Measurements from ENCODE around the gene TIGAR. TPM values are rescaled to one million over a fixed set of nuclear protein-coding genes. Genes with fewer than 3 reads are reported as not detected.

Gene TIGAR
- total RNA-seq, 1 donor, result 9.8 TPM

- peaks cover 80% of the 10 kb centered on the region for H3K4me1 ChIP-seq (ENCODE audit: insufficient read depth, low read length)
Measured at GRCh38 chr12:4289231-4289878, 31.7 kb upstream of the TIGAR start.

GRCh38 chr12:4289998-4290790 is 30.8 kb upstream of the TIGAR start:
- H3K4me3 ChIP-seq (ENCODE audit: low read length), result no peak overlapping the region
- no peaks in the 10 kb centered on the region for H3K27me3 ChIP-seq (ENCODE audit: insufficient read depth, low read length)
- no peaks in the 10 kb centered on the region for H3K9me3 ChIP-seq (ENCODE audit: low read depth, low read length)
- H3K4me1 ChIP-seq (ENCODE audit: insufficient read depth, low read length), result peaks cover 78% of the 10 kb centered on the region

More at GRCh38 chr12:4289231-4289878, 31.7 kb upstream of the TIGAR start:
- Histone ChIP-seq H3K27me3 (ENCODE audit: insufficient read depth, low read length) (no peaks in the 10 kb centered on the region), H3K9me3 (ENCODE audit: low read depth, low read length) (no peaks in the 10 kb centered on the region), H3K4me3 (ENCODE audit: low read length) (peak overlapping the region; percentile 33)

GRCh38 chr12:4292341-4293073 is 28.5 kb upstream of the TIGAR start:
- Histone ChIP-seq H3K9me3 (ENCODE audit: low read depth, low read length) (no peaks in the 10 kb centered on the region), H3K4me3 (ENCODE audit: low read length) (no peak overlapping the region), H3K27me3 (ENCODE audit: insufficient read depth, low read length) (no peaks in the 10 kb centered on the region), H3K4me1 (ENCODE audit: insufficient read depth, low read length) (peaks cover 54% of the 10 kb centered on the region)

DNA sequence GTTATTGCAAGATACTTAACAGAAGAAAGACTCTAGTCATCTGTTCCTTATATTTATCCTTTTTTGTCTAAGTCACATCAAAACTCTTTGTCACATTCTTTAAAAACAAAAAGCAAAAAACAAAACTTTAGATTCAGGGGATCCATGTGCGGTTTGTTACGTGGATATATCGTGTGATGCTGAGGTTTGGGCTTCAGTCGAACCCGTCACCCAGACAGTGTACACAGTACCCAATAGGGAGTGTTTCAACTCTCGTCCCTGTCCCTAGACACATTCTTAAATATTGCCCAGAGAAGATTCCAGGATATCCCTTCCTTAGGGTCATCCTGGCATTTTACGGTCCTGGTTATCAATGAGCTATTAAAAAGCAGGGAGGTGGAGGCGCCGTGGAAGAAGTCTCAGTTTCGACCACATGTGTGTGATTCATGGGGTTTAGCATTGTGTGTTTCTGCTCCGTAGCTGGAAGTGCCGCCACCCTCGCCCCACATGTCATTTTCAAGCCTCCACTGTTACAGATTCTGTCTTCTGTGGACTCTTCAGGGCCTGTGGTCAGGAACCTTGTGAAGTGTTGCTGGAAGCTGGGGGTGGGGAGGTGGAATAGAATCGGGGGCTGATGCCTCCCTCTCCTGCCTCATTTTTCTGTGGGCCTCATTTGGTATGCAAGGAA is 27.6 kb upstream of the TIGAR start:
- Histone ChIP-seq H3K9me3 (ENCODE audit: low read depth, low read length) (no peaks in the 10 kb centered on the region), H3K4me1 (ENCODE audit: insufficient read depth, low read length) (peaks cover 45% of the 10 kb centered on the region), H3K4me3 (ENCODE audit: low read length) (no peak overlapping the region), H3K27me3 (ENCODE audit: insufficient read depth, low read length) (no peaks in the 10 kb centered on the region)

DNA sequence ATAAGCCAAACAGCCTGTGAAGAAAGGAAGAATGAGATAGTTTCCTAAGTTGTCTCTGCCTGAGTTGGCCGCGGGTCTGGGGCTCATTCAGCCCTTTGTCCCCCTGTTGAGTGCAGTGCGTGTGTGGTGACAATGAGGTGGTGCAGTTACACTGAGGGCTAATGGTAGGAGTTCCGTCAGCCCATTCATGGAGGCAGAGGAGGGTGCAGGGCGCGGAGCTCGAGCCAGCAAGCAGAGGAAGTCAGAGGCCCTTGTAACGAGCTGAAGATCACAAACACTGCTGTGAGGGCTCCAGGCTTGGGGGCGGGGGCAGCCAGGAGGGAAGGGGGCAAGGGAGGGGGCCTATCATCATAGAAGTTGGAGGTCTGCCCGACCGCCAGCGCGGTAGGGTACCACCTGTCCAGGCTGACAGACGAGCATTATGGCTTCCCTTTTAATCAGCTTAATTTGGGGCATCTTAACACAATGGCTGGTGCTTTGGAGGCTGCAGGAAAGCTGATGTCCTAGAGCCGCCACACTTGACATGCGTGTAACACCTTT is 27.0 kb upstream of the TIGAR start:
- peaks cover 39% of the 10 kb centered on the region for H3K4me1 ChIP-seq (ENCODE audit: insufficient read depth, low read length)

GRCh38 chr12:4296751-4297150 is 24.3 kb upstream of the TIGAR start:
- Histone ChIP-seq H3K4me3 (ENCODE audit: low read length) (no peak overlapping the region), H3K27me3 (ENCODE audit: insufficient read depth, low read length) (no peaks in the 10 kb centered on the region), H3K4me1 (ENCODE audit: insufficient read depth, low read length) (peaks cover 17% of the 10 kb centered on the region), H3K9me3 (ENCODE audit: low read depth, low read length) (no peaks in the 10 kb centered on the region)

More for the DNA sequence above, 27.0 kb upstream of the TIGAR start:
- H3K27me3 ChIP-seq (ENCODE audit: insufficient read depth, low read length), result no peaks in the 10 kb centered on the region
- H3K9me3 ChIP-seq (ENCODE audit: low read depth, low read length), result no peaks in the 10 kb centered on the region
- no peak overlapping the region for H3K4me3 ChIP-seq (ENCODE audit: low read length)

DNA sequence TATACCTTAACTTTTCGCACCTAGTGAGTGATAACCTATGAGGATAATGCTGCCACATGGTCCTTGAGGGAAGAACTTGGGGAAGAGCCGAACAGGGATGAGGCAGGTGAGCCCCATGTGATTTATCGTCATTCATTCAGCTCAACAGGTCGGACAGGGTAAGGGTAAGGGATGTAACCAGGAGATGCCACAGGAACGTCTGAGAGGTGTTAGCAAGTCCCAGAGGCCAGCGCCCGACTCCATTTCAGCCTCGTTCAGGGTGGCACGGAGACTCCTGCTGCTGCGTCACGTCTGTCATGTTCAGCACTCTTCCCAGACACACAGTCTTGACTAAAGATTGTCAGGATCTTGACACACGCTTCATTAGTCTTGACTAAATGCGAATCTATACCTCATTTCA is 23.4 kb upstream of the TIGAR start:
- no peak overlapping the region for H3K4me3 ChIP-seq (ENCODE audit: low read length)
- H3K4me1 ChIP-seq (ENCODE audit: insufficient read depth, low read length), result peaks cover 12% of the 10 kb centered on the region
- no peaks in the 10 kb centered on the region for H3K9me3 ChIP-seq (ENCODE audit: low read depth, low read length)
- H3K27me3 ChIP-seq (ENCODE audit: insufficient read depth, low read length), result no peaks in the 10 kb centered on the region

GRCh38 chr12:4300883-4301282 is 20.1 kb upstream of the TIGAR start:
- no peak overlapping the region for H3K4me3 ChIP-seq (ENCODE audit: low read length)
- no peaks in the 10 kb centered on the region for H3K4me1 ChIP-seq (ENCODE audit: insufficient read depth, low read length)
- no peaks in the 10 kb centered on the region for H3K9me3 ChIP-seq (ENCODE audit: low read depth, low read length)
- no peaks in the 10 kb centered on the region for H3K27me3 ChIP-seq (ENCODE audit: insufficient read depth, low read length)

DNA sequence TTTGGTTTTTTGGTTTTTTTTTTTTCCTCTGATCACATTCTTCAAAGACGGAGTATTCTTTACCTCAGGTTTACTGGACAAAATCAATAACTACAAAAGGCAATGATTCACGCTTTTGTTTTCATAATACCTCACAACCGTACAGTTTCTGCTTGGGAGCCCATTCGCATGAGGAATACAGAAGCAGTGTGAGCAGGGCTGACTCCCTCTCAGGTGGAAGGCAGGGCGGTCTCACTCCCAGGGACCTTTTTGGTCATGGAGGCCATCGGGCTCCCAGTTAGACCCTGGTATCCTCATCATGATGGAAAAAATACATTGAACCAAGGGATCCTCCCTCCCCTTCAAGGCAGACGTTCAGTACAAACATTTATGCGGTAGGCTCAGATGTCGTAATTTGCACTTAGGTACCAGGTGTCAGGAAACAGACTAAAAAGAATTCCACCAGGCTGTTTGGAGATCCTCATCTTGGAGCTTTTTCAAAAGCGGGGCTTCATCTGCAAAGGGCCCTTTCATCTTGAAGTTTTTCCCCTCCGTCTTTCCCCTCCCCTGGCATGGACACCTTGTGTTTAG is 19.0 kb upstream of the TIGAR start:
- no peaks in the 10 kb centered on the region for H3K9me3 ChIP-seq (ENCODE audit: low read depth, low read length)
- H3K4me3 ChIP-seq (ENCODE audit: low read length), result no peak overlapping the region
- no peaks in the 10 kb centered on the region for H3K4me1 ChIP-seq (ENCODE audit: insufficient read depth, low read length)
- H3K27me3 ChIP-seq (ENCODE audit: insufficient read depth, low read length), result no peaks in the 10 kb centered on the region

GRCh38 chr12:4302881-4303280 is 18.1 kb upstream of the TIGAR start:
- no peaks in the 10 kb centered on the region for H3K9me3 ChIP-seq (ENCODE audit: low read depth, low read length)
- no peaks in the 10 kb centered on the region for H3K27me3 ChIP-seq (ENCODE audit: insufficient read depth, low read length)
- H3K4me1 ChIP-seq (ENCODE audit: insufficient read depth, low read length), result no peaks in the 10 kb centered on the region

DNA sequence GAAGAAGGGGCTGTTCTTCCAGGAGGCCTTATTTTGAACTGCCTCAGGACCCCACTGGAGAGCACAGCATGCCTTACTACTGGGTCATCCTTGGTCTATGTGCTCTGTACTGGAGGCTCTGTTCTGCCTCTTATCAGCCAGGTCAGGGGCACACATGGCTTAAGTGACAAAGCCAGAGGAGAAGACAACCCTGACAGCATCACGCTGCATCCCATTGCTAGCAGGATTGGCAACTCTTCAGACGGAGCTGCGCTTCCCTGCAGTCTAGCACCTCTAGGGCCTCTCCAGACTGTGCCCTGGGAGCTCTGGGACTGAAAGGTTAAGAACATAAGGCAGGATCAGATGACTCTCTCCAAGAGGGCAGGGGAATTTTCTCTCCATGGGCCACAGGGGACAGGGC is 17.3 kb upstream of the TIGAR start:
- no peaks in the 10 kb centered on the region for H3K9me3 ChIP-seq (ENCODE audit: low read depth, low read length)
- no peak overlapping the region for H3K4me3 ChIP-seq (ENCODE audit: low read length)
- no peaks in the 10 kb centered on the region for H3K27me3 ChIP-seq (ENCODE audit: insufficient read depth, low read length)
- no peaks in the 10 kb centered on the region for H3K4me1 ChIP-seq (ENCODE audit: insufficient read depth, low read length)

More at GRCh38 chr12:4302881-4303280, 18.1 kb upstream of the TIGAR start:
- no peak overlapping the region for H3K4me3 ChIP-seq (ENCODE audit: low read length)

- Histone ChIP-seq H3K9me3 (ENCODE audit: low read depth, low read length) (no peaks in the 10 kb centered on the region), H3K4me3 (ENCODE audit: low read length) (no peak overlapping the region), H3K27me3 (ENCODE audit: insufficient read depth, low read length) (no peaks in the 10 kb centered on the region), H3K4me1 (ENCODE audit: insufficient read depth, low read length) (no peaks in the 10 kb centered on the region)
Measured at GRCh38 chr12:4307593-4308333, 13.2 kb upstream of the TIGAR start.

DNA sequence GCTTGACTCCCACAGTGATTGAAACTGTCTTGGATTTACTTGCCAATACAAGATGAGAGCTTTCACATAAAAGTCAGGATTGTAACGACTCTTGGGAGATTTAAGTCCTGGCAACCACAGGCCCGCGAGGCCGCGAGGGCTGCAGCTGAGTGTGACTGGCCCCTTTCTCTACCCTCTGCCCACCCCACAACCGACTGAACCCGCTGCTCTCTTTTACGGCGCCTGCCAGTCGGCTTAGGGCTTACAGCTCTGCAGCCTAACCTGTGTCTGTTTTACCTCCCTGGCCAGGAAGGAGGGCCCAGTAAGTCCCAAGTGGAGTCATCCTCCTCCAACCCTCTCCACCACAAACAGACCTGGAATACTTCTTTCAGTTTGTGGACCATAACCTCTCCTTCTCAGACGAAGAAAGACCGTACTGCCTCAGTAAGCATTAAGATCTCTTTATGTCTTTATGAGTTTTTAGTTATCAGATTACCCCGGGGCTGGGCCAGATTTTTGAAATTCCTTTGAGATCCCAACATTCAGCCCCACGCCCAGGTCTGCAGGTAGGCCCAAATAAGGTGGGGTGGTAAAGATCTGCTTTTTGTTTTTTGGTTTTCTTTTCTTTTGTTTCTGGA is 12.6 kb upstream of the TIGAR start:
- Histone ChIP-seq H3K4me1 (ENCODE audit: insufficient read depth, low read length) (no peaks in the 10 kb centered on the region), H3K9me3 (ENCODE audit: low read depth, low read length) (no peaks in the 10 kb centered on the region)

More for the DNA sequence above, 12.6 kb upstream of the TIGAR start:
- H3K27me3 ChIP-seq (ENCODE audit: insufficient read depth, low read length), result no peaks in the 10 kb centered on the region
- no peak overlapping the region for H3K4me3 ChIP-seq (ENCODE audit: low read length)
